Natural killer cell (primary cell): Measurements from ENCODE around the gene FARS2. TPM values are rescaled to one million over a fixed set of nuclear protein-coding genes. Genes with fewer than 3 reads are reported as not detected.

Experiments used
- ATAC-seq, 3 donors: fragments of 150-1000 bp in 2 of 3; fragments of 200-7000 bp in 1 of 3; cut with Tn5 transposase; 1 replicate in 1 of 3; 2 replicates in 2 of 3; pipeline ENCODE4 v1.10.0; 2021; ENCODE audit warnings: mild to moderate bottlenecking in 2 of 3, moderate library complexity in 2 of 3
- DNase-seq, 2 donors: peaks; one replicate each; pipeline versions ENCODE4 v3.0.0 to v3.0.0-alpha.2; 2013 to 2021; ENCODE audit warnings: mixed read lengths in 1 of 2
- H3K27ac ChIP-seq: one replicate; pipeline ENCODE4 v1.5.1; 2013; ENCODE audit warnings: mild to moderate bottlenecking, low read length
- H3K27me3 ChIP-seq: one replicate; pipeline ENCODE4 v1.6.1; 2013; ENCODE audit warnings: low read length; ENCODE audit not compliant: control insufficient read depth, insufficient read depth
- H3K36me3 ChIP-seq: one replicate; pipeline ENCODE4 v1.6.1; 2013; ENCODE audit warnings: low read length; ENCODE audit not compliant: control insufficient read depth, insufficient read depth
- H3K4me1 ChIP-seq: one replicate; pipeline ENCODE4 v1.6.1; 2013; ENCODE audit warnings: low read length; ENCODE audit not compliant: control insufficient read depth, insufficient read depth
- H3K4me3 ChIP-seq: one replicate; pipeline ENCODE4 v1.5.1; 2013; ENCODE audit warnings: low read length
- H3K9me3 ChIP-seq: one replicate; pipeline ENCODE4 v1.6.1; 2013; ENCODE audit warnings: low read length; ENCODE audit not compliant: control insufficient read depth, insufficient read depth
- H3K27ac Mint-ChIP-seq, 2 donors: one replicate each; pipeline ENCODE4 v1.8.0; 2022; ENCODE audit warnings: mild to moderate bottlenecking in 2 of 2, mixed read lengths in 2 of 2, moderate library complexity in 1 of 2
- H3K27me3 Mint-ChIP-seq, 2 donors: one replicate each; pipeline ENCODE4 v1.8.0; 2022; ENCODE audit warnings: low read depth in 2 of 2, mixed read lengths in 2 of 2
- H3K36me3 Mint-ChIP-seq: one replicate; pipeline ENCODE4 v1.8.0; 2022; ENCODE audit warnings: mixed read lengths
- H3K4me1 Mint-ChIP-seq, 2 donors: one replicate each; pipeline ENCODE4 v1.8.0; 2022; ENCODE audit warnings: mixed read lengths in 2 of 2
- H3K4me3 Mint-ChIP-seq: one replicate; pipeline ENCODE4 v1.8.0; 2022; ENCODE audit warnings: mild to moderate bottlenecking, moderate library complexity, mixed read lengths
- H3K9me3 Mint-ChIP-seq, 2 donors: one replicate each; pipeline ENCODE4 v1.8.0; 2022; ENCODE audit warnings: mixed read lengths in 2 of 2
- WGBS: methylation state at CpG from one replicate; pipeline ENCODE4 v1.1.7; 2013; ENCODE audit warnings: missing lambda C conversion rate; ENCODE audit not compliant: insufficient coverage; 5-methylcytosine and 5-hydroxymethylcytosine counted together
- intact Hi-C: fragments of 100-400 bp; cut with micrococcal nuclease; formaldehyde crosslinking; loops from one replicate; pipeline ENCODE4 v1.14.2; 2022
- total RNA-seq, 4 donors: library from RNA; stranded (reverse); fragments of 120-200 nt in 1 of 4; gene quantifications; one replicate each; pipeline versions ENCODE4 v1.2.3 to v1.2.4, GENCODE V29; 2013 to 2022
- TF ChIP-seq, protein P1 (sequence below): fragments of 200-600 bp; IDR thresholded peaks from one replicate; pipeline ENCODE4 v1.8.0; 2022; ENCODE audit warnings: antibody characterized with exemption

The FARS2 gene
- total RNA-seq, 3 donors from 2014 or later (not counting 1 experiment from before 2014, with no cell fraction given) = 15.3 to 24.8 (median 22.7) TPM

DNA sequence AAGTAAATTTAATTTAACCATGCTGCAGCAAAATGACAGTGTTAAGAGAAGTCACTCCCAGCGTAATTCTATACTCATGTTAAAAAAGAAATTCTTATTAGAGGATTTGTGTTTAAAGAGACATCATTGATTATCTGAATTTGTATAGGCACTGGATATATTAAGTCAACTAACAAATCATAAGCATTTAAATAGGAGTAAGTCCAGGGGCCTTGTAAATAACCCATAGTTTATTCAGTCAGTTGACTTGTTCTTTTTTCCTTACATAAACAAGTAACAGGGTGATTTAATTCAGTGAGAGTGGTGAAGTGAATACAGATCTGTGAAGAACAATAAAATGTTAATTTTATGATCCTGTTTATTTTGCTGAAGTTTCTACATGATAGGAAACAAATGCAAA is 23.0 kb upstream of the FARS2 start:
- H3K4me3 Mint-ChIP-seq = no peak overlapping the region
- 100% methylated on average over 1 of the region's 1 CpG for WGBS
- Histone ChIP-seq H3K27ac (no peak overlapping the region), H3K4me1 (no peaks in the 10 kb centered on the region), H3K4me3 (no peak overlapping the region), H3K27me3 (no peaks in the 10 kb centered on the region), H3K36me3 (peaks cover 3% of the 10 kb centered on the region), H3K9me3 (no peaks in the 10 kb centered on the region)
- no peaks in the 10 kb centered on the region for H3K4me1 Mint-ChIP-seq
- TF ChIP-seq, protein P1, sequence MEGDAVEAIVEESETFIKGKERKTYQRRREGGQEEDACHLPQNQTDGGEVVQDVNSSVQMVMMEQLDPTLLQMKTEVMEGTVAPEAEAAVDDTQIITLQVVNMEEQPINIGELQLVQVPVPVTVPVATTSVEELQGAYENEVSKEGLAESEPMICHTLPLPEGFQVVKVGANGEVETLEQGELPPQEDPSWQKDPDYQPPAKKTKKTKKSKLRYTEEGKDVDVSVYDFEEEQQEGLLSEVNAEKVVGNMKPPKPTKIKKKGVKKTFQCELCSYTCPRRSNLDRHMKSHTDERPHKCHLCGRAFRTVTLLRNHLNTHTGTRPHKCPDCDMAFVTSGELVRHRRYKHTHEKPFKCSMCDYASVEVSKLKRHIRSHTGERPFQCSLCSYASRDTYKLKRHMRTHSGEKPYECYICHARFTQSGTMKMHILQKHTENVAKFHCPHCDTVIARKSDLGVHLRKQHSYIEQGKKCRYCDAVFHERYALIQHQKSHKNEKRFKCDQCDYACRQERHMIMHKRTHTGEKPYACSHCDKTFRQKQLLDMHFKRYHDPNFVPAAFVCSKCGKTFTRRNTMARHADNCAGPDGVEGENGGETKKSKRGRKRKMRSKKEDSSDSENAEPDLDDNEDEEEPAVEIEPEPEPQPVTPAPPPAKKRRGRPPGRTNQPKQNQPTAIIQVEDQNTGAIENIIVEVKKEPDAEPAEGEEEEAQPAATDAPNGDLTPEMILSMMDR = no peak
- no peak overlapping the region for H3K27ac Mint-ChIP-seq
- DNase-seq (no peak), ATAC-seq (no peak)
- H3K36me3 Mint-ChIP-seq = no peaks in the 10 kb centered on the region
- H3K9me3 Mint-ChIP-seq = no peaks in the 10 kb centered on the region
- intact Hi-C loops = no loop called here
- no peaks in the 10 kb centered on the region for H3K27me3 Mint-ChIP-seq

DNA sequence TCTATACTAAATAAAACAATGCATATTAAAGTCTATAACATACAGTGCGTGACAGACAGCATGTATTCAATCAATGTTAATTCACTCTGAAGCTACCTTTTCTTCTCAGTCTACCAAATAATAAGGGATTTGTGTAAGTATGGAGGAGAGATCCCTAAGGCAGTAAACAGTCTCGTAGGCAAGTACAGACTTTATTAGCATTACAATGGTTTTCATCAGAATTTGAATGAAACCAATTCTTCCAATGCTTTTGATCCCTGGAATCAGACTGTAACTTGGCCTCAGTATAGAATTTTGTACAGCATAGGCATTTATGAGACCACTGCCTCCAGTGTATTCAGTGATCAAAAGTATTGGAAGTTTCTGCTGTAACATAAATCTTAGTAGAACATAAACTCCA is 20.1 kb upstream of the FARS2 start:
- 83% methylated on average over 1 of the region's 2 CpGs for WGBS
- Mint-ChIP-seq H3K4me1 (no peaks in the 10 kb centered on the region), H3K27me3 (no peaks in the 10 kb centered on the region), H3K4me3 (no peak overlapping the region), H3K9me3 (no peaks in the 10 kb centered on the region), H3K27ac (no peak overlapping the region), H3K36me3 (no peaks in the 10 kb centered on the region)
- no peaks in the 10 kb centered on the region for H3K27me3 ChIP-seq
- ATAC-seq (no peak), DNase-seq (no peak)
- TF ChIP-seq, protein P1 = no peak
- intact Hi-C loops = no loop called here
- no peaks in the 10 kb centered on the region for H3K9me3 ChIP-seq
- H3K36me3 ChIP-seq = no peaks in the 10 kb centered on the region
- H3K4me3 ChIP-seq = no peak overlapping the region
- H3K4me1 ChIP-seq = no peaks in the 10 kb centered on the region
- H3K27ac ChIP-seq = no peak overlapping the region

DNA sequence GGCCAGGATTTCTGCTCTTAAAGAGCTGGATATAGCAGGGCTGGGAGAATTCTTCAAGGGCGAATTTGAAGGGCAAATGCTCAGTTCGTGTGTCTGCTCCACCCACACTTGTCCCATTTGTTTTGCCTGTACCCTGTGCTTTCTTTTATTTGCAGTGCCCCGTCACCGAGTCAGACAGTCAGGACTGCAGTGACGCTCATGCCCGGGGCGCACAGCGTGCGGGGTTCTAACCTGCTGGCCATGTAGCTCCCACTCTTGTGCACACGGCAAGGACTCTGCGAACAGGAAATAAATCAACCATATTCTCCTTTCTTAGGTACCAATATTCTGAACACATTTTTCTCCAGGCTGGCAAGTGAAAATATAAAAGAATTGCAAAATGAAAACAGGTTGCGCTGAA is 18.2 kb upstream of the FARS2 start:
- no peaks in the 10 kb centered on the region for H3K9me3 ChIP-seq
- Mint-ChIP-seq H3K36me3 (no peaks in the 10 kb centered on the region), H3K4me1 (no peaks in the 10 kb centered on the region), H3K4me3 (no peak overlapping the region), H3K27ac (no peak overlapping the region), H3K9me3 (no peaks in the 10 kb centered on the region), H3K27me3 (no peaks in the 10 kb centered on the region)
- H3K4me1 ChIP-seq = no peaks in the 10 kb centered on the region
- TF ChIP-seq, protein P1 = no peak
- 97% methylated on average over 11 of the region's 12 CpGs for WGBS
- intact Hi-C loops = no loop called here
- H3K27ac ChIP-seq = no peak overlapping the region
- H3K4me3 ChIP-seq = no peak overlapping the region
- H3K27me3 ChIP-seq = no peaks in the 10 kb centered on the region
- no peak for DNase-seq
- ATAC-seq = no peak
- H3K36me3 ChIP-seq = no peaks in the 10 kb centered on the region
